Nephron progenitor cell (in vitro differentiated cells): Measurements from ENCODE around the gene CCL14.

Experiments
- DNase-seq: peaks from one replicate; pipeline ENCODE4 v3.0.0; 2021
- H3K27ac Mint-ChIP-seq: 2 replicates; pipeline ENCODE4 v1.8.0; 2021; ENCODE audit warnings: mild to moderate bottlenecking, moderate library complexity, mixed read lengths
- H3K27me3 Mint-ChIP-seq: 2 replicates; pipeline ENCODE4 v1.8.0; 2021; ENCODE audit warnings: mild to moderate bottlenecking, low read depth, mixed read lengths; ENCODE audit not compliant: poor library complexity
- H3K36me3 Mint-ChIP-seq: 2 replicates; pipeline ENCODE4 v1.8.0; 2021; ENCODE audit warnings: low read depth, mixed read lengths
- H3K4me1 Mint-ChIP-seq: 2 replicates; pipeline ENCODE4 v1.8.0; 2021; ENCODE audit warnings: mixed read lengths
- H3K4me3 Mint-ChIP-seq: 2 replicates; pipeline ENCODE4 v1.8.0; 2021; ENCODE audit warnings: mild to moderate bottlenecking, moderate library complexity, mixed read lengths
- H3K9me3 Mint-ChIP-seq: 2 replicates; pipeline ENCODE4 v1.8.0; 2021; ENCODE audit warnings: mild to moderate bottlenecking, moderate library complexity, mixed read lengths
- TF ChIP-seq, protein P1 (sequence below): fragments of 200-600 bp; sonication (generic); IDR thresholded peaks from 2 replicates; pipeline ENCODE4 v1.5.0; 2021; ENCODE audit warnings: antibody characterized with exemption

CCL14 gene

DNA sequence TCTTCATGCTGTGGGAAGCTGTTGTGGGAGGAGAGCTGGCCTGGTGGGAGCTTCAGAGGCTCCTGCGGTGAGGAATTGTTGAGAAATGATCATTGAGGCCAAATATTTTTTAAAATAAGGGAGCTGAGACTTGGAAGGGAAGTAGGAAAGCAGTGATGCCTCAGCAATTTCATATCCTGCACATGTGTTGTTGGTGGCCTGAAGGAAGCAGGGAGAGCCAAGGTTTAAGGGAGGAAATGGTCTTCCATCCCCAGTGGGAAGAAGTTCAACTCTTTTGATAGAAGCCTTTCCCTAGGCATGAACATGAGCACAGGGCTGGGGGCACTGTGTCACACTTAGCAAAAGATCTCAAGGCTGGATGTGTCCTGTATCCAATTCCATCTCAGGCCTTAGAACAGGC lies at the start of gene CCL14:
Gene CCL14, minus strand, starts transcription at position 87 of the 400 bp plus-strand sequence. Its CDS starts 80 bp downstream, at position 7.
- Mint-ChIP-seq H3K4me1 (no peaks in the 10 kb centered on the region), H3K27ac (no peak within 1 kb of the TSS), H3K36me3 (no peaks in the 10 kb centered on the region), H3K4me3 (no peak within 1 kb of the TSS), H3K27me3 (peaks cover 9% of the 10 kb centered on the region), H3K9me3 (peaks cover 6% of the 10 kb centered on the region)
- DNase-seq: no peak
- TF ChIP-seq, protein P1, sequence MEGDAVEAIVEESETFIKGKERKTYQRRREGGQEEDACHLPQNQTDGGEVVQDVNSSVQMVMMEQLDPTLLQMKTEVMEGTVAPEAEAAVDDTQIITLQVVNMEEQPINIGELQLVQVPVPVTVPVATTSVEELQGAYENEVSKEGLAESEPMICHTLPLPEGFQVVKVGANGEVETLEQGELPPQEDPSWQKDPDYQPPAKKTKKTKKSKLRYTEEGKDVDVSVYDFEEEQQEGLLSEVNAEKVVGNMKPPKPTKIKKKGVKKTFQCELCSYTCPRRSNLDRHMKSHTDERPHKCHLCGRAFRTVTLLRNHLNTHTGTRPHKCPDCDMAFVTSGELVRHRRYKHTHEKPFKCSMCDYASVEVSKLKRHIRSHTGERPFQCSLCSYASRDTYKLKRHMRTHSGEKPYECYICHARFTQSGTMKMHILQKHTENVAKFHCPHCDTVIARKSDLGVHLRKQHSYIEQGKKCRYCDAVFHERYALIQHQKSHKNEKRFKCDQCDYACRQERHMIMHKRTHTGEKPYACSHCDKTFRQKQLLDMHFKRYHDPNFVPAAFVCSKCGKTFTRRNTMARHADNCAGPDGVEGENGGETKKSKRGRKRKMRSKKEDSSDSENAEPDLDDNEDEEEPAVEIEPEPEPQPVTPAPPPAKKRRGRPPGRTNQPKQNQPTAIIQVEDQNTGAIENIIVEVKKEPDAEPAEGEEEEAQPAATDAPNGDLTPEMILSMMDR: no peak

DNA sequence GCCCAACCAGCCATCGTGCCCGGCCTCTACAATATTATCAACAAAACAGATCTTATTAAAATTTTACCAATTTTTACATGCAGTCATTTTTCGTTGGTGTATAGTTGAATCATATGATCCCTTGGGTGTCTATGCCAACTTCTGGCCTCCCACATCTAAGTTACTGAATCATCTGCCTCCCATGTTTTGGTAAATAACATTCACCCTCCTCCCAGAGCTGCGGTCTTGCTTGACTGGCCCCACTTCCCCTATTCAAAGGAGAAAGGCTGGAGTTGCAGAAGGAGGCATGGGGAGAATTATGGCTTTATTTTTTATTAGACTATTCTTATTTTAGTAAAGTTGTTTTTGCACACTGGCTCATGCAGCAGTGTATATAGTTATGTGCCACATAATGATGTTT lies 49.7 kb upstream of the CCL14 start:
- Mint-ChIP-seq H3K27me3 (peaks cover 18% of the 10 kb centered on the region), H3K4me1 (no peaks in the 10 kb centered on the region), H3K4me3 (no peak overlapping the region), H3K27ac (no peak overlapping the region), H3K9me3 (no peaks in the 10 kb centered on the region), H3K36me3 (no peaks in the 10 kb centered on the region)
- TF ChIP-seq, protein P1: no peak
- no peak for DNase-seq

DNA sequence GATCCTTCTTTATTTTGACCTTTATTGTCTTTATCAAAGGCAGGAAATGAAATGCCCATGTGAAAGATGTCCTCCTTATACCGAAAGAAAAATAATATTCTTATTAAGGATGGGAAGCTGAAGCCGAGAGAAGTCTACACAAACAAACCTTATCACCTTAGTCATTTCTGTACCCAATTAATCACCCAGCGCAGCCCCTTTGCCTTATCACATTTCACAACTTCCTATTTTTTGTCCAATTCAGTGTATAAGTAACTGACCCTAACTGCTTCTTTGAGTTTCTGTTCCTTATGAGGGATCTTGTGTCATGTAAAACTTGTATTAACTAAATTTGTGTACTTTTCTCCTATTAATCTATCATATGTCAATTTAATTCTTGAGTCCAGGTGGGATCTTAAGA lies 47.6 kb upstream of the CCL14 start:
- H3K27ac Mint-ChIP-seq: no peak overlapping the region
- no peak overlapping the region for H3K4me3 Mint-ChIP-seq
- DNase-seq: no peak
- no peaks in the 10 kb centered on the region for H3K9me3 Mint-ChIP-seq
- TF ChIP-seq, protein P1: no peak
- H3K4me1 Mint-ChIP-seq: no peaks in the 10 kb centered on the region
- H3K36me3 Mint-ChIP-seq: no peaks in the 10 kb centered on the region
- H3K27me3 Mint-ChIP-seq: peaks cover 17% of the 10 kb centered on the region

DNA sequence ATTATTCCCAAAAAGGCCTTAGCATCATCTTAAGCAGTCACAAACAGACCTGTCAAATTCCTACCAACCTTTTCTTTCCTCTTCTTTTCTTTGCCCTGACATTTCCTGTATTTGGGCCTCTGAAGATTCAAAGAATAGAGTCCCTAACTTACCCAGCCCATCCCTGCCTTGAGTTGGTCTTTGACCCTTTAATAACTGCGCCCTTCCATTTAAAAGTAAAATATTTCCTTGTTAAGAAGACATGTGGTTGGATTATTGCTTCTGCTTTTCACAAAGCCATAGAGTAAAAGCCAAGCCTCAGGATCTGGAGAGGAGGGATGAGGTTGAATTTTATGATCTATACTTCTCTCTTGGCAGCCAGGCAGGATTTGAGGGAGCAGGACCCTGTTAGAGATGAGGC lies 44.4 kb upstream of the CCL14 start:
- Mint-ChIP-seq H3K27ac (no peak overlapping the region), H3K4me3 (no peak overlapping the region), H3K27me3 (peaks cover 30% of the 10 kb centered on the region), H3K9me3 (no peaks in the 10 kb centered on the region), H3K4me1 (no peaks in the 10 kb centered on the region), H3K36me3 (no peaks in the 10 kb centered on the region)
- TF ChIP-seq, protein P1: no peak
- no peak for DNase-seq

DNA sequence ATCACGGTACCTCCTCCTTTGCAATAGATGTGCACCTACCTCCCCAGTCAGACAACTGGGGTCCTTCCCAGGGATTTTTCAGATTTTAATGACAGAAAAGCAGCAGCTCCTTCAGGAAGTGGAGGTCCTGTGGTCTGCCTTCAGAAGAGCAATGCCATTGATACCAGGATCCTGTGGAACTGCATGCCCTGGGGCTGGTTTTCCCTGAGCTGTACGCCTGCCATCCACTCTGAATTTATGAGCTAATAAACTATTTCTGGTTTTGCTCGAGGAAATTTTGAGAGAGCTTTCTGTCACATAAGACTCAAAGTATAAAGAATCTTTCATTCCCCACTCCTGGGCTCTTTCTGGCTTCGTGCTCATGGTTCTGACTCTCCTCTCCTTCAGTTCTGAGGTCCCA lies 41.2 kb upstream of the CCL14 start:
- Mint-ChIP-seq H3K36me3 (no peaks in the 10 kb centered on the region), H3K4me1 (no peaks in the 10 kb centered on the region), H3K9me3 (no peaks in the 10 kb centered on the region), H3K4me3 (no peak overlapping the region), H3K27ac (no peak overlapping the region), H3K27me3 (peaks cover 29% of the 10 kb centered on the region)
- DNase-seq: no peak
- TF ChIP-seq, protein P1: no peak

DNA sequence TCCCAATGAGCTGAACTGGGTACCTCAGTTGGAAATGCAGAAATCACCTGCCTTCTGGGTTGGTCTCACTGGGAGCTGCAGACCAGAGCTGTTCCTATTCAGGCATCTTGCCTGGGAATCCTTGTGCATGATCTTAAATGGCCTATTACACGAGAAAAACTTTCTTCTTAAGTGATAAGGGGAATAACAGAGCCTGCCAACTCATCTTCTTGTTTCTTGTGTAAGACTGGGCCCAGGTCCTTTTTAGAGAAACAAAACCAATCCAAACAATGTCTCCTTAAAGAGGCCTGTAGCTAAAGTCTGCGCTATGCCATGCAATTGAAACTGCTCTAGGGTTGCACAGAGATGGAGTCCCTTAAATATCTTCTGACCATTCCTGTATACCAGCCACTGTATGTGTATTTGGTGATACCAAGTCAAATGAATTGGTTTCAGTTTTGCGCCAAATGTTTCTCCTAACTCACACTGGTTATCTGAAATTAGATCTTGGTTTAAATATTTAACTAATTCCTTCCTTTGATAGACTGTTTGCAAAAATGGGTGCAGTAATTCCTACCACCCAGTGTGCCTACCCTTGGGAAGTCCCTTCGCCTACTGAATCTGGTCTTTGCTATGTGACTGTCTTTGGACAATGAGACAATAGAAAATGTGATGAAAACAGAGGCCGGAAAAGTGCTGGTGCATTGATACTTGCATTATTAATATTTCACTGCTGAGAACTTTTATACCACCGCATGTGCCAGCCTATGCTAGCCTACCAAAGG lies 37.8 kb upstream of the CCL14 start:
- no peak for DNase-seq
- H3K27ac Mint-ChIP-seq: no peak overlapping the region
- H3K4me1 Mint-ChIP-seq: no peaks in the 10 kb centered on the region
- peaks cover 46% of the 10 kb centered on the region for H3K27me3 Mint-ChIP-seq
- TF ChIP-seq, protein P1: no peak
- H3K9me3 Mint-ChIP-seq: no peaks in the 10 kb centered on the region
- H3K4me3 Mint-ChIP-seq: no peak overlapping the region
- H3K36me3 Mint-ChIP-seq: no peaks in the 10 kb centered on the region
